HG03196 (cell line): Measurements from ENCODE around the gene TRIML1.

Source experiments
- ATAC-seq: cut with Tn5 transposase; IDR thresholded peaks from one replicate; pipeline ENCODE4 v1.9.1; 2021; ENCODE audit not compliant: unreplicated experiment

Gene TRIML1, protein sequence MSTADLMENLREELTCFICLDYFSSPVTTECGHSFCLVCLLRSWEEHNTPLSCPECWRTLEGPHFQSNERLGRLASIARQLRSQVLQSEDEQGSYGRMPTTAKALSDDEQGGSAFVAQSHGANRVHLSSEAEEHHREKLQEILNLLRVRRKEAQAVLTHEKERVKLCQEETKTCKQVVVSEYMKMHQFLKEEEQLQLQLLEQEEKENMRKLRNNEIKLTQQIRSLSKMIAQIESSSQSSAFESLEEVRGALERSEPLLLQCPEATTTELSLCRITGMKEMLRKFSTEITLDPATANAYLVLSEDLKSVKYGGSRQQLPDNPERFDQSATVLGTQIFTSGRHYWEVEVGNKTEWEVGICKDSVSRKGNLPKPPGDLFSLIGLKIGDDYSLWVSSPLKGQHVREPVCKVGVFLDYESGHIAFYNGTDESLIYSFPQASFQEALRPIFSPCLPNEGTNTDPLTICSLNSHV

GRCh38 chr4:188139141-188139540 lies at the start of gene TRIML1:
TSS of gene TRIML1 (plus strand) at chr4:188139441. CDS start at chr4:188139559, 118 bp downstream.
- ATAC-seq: no peak

- no peak for ATAC-seq
These were observed 46.4 kb upstream of the TRIML1 start for GRCh38 chr4:188092824-188093223.

DNA sequence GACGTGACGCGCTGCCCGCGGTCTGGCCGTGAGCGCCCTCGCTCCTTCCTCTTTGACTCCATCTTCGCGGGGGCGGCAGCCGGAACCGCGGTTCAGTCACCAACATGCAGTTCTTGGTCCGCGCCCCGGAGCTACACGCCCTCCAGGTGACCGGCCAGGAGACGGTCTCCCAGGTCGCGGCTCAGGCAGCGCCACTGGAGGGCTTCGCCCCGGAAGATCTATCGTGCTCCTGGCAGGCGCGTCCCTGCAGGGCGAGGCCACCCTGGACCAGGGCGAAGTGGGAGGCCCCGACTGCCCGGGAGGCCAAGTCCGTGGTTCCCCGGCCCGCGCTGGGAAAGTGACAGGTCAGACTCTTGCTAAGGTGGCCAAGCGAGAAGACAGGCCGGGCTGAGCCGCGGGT lies 32.8 kb upstream of the TRIML1 start:
- ATAC-seq: no peak

- ATAC-seq: no peak
These were observed 31.1 kb upstream of the TRIML1 start for GRCh38 chr4:188107931-188108843.

DNA sequence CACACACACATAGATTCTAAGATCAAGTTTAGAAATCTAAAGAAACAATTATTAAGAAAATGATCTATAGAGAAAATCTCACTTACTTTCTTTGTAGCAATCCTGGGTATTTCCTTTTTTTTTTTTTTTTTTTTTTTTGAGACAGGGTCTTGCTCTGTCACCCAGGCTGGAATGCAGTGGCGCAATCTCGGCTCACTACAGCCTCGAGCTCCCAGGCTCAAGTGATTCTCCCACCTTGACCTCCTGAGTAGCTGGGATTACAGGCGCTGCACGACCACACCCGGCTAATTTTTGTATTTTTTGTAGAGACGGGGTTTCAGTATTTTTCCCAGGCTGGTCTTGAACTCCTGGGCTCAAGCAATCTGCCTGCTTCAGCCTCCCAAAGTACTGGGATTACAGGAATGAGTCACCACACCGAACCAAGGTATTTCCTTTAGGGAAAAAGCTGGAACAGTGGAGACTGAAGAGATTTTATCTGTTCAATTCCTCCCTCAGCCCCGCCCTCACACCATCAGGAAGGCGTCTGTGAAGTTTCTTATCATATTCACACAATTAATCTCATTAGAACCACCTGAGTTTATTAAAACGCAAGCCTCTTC lies 30.0 kb upstream of the TRIML1 start, which contains the start of gene TRIML2:
TSS of gene TRIML2 (minus strand) at position 447 of the 599 bp plus-strand sequence. CDS start 4,235 bp downstream, outside the sequence.
- ATAC-seq: no peak

GRCh38 chr4:188110036-188110435 lies 29.2 kb upstream of the TRIML1 start:
- no peak for ATAC-seq

- no peak for ATAC-seq
These were observed 28.3 kb upstream of the TRIML1 start for GRCh38 chr4:188110741-188111471.

DNA sequence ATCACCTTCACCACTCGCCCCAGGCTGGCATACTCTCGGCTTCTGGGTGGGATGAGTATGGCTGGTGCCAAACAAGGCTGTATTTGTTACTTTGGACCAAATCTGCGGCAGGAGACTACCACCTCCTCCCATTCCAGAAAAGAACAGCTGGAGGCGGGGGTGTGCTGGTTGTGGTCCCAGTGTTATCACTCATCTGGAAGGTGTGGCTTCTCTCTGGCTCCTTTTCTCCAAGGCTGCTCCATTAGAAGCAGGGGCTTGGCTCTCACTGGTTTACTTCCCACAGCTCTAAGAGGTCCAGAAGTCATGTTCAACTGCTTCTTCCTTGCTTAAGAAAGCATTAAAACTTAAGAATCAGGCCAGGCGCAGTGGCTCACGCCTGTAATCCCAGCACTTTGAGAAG lies 27.3 kb upstream of the TRIML1 start:
- ATAC-seq: no peak

- ATAC-seq: no peak
These were observed 26.1 kb upstream of the TRIML1 start for GRCh38 chr4:188113156-188113555.

DNA sequence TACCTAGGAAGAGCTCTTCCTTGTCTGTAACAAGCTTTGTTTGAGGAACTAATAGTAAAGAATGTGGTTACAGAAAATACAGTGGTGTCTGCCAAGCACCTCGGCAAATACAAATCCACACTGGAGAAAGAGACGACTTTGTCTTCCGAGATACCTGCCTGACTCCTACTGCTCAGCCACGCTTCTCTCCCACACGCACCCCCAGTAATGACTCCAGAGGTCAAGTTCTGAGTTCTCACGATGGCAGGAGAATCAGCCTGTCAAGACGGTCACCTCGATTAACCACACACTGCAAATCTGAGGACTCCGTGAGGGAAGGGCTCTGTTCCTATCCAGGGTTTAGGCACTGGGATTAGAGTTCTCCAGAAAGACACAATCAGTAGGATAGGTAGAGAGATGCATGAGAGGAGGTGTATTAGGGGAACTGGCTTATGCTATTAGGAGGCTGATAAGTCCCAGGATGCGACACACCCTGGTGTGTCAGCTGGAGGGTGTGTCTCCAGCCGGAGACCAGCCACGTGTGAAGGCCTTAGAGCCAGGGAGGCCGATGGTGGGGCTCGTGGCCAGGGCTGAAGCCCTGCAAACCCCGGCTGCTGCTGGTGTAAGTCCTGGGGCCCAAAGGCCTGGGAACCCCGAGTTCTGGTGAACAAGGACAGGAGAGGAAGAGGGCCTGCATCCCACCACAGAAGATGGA lies 21.5 kb upstream of the TRIML1 start:
- no peak for ATAC-seq

DNA sequence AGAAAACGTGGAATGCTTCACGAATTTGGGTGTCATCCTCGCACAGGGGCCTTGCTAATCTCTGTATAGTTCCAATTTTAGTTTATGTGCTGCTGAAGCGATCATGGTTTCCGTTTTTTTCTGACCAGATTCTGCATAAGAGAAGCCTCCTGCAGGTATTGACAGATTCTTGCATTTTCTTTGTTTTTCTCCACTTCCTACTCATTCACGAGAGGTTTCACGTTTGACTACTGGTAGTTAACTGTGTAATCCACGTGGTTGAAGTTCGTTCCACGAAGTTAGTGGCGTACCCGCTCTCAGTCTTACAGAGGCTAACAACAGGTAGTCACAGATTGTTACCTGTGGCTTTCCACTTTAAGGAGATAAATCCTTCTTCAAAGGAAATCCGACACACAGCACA lies 17.7 kb upstream of the TRIML1 start:
- no peak for ATAC-seq

- ATAC-seq: no peak
These were observed 11.9 kb upstream of the TRIML1 start for GRCh38 chr4:188127214-188127874.

- ATAC-seq: no peak
These were observed 8.9 kb upstream of the TRIML1 start for GRCh38 chr4:188130355-188130754.

DNA sequence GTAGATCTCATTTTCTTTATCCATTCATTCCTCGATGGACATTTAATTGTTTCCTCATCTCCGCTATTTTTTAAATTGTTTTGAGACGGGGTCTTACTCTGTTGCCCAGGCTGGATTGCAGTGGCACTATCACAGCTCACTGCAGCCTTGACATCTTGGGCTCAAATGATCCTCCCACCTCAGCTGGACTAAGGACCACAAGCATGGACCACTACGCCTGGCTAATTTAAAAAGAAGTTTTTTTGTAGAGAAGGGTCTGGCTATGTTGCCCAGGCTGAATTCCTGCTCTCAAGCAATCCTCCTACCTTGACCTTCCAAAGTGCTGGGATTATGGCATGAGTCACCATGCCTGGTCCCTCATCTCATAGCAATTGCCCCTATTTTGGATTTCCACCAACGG lies 7.0 kb upstream of the TRIML1 start:
- ATAC-seq: no peak

GRCh38 chr4:188138227-188138626 lies 1.0 kb upstream of the TRIML1 start:
- ATAC-seq: no peak

DNA sequence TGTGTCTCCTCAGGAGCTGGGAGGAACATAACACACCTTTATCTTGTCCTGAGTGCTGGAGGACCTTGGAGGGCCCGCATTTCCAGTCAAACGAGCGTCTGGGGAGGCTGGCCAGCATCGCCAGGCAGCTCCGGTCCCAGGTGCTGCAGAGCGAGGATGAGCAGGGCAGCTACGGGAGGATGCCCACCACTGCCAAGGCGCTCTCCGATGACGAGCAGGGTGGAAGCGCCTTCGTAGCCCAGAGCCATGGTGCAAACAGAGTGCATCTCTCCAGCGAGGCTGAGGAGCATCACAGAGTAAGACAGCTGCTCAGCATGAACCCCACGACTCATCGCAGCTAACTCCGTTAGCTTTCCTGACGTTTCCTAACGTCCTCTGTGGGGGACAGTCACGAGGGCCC lies 430 bp downstream of the TRIML1 start:
- ATAC-seq: no peak

- no peak for ATAC-seq
These were observed 4.5 kb downstream of the TRIML1 start for GRCh38 chr4:188143731-188144130.

DNA sequence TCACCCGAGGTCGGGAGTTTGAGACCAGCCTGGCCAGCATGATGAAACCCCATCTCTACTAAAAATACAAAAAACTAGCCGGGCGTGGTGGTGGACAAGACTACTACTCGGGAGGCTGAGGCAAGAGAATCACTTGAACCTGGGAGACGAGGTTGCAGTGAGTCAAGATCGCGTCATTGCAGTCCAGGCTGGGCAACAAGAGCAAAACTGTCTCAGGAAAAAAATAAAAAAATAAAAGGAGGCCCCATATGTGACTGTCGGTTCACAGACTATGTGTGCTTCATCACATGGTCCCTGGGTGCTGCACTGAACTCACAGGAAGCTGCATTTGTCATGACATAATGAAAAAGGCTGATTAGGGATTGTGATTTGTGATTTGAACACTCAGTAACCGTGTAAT lies 6.4 kb downstream of the TRIML1 start:
- no peak for ATAC-seq

GRCh38 chr4:188146618-188147017 lies 7.4 kb downstream of the TRIML1 start:
- ATAC-seq: no peak

DNA sequence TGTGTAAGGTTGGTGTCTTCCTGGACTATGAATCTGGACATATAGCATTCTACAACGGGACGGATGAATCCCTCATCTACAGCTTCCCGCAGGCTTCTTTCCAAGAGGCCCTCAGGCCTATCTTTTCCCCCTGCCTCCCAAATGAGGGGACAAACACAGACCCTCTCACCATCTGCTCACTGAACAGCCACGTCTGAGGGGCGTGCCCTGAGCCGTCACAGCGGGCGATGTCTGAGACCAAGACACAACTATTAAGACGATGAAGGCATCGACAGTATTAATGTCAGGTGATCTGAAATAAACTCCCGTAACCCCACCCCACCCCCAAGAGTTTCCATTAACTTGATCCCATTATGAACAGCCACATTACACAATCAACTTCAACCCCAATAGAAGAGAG lies 7.9 kb downstream of the TRIML1 start:
- no peak for ATAC-seq
